ENCODE results near the gene NACC2.

GRCh38 chr9:136002881-136003280, 92.2 kb downstream of the NACC2 start:
- TF ChIP-seq, protein P1, sequence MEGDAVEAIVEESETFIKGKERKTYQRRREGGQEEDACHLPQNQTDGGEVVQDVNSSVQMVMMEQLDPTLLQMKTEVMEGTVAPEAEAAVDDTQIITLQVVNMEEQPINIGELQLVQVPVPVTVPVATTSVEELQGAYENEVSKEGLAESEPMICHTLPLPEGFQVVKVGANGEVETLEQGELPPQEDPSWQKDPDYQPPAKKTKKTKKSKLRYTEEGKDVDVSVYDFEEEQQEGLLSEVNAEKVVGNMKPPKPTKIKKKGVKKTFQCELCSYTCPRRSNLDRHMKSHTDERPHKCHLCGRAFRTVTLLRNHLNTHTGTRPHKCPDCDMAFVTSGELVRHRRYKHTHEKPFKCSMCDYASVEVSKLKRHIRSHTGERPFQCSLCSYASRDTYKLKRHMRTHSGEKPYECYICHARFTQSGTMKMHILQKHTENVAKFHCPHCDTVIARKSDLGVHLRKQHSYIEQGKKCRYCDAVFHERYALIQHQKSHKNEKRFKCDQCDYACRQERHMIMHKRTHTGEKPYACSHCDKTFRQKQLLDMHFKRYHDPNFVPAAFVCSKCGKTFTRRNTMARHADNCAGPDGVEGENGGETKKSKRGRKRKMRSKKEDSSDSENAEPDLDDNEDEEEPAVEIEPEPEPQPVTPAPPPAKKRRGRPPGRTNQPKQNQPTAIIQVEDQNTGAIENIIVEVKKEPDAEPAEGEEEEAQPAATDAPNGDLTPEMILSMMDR (conservative IDR thresholded peaks at IDR 0.05; ENCODE audit: low read length) = no peak
- TF ChIP-seq EZH2phosphoT487 (IDR thresholded peaks at IDR 0.05; ENCODE audit: borderline replicate concordance) = no peak
